Ovary (tissue), 9 donors: ENCODE results near the gene CDH22. TPM values are rescaled to one million over a fixed set of nuclear protein-coding genes. Genes with fewer than 3 reads are reported as not detected.

Experiments used
- DNase-seq, 5 donors: peaks; one replicate each; pipeline ENCODE4 v3.0.0-alpha.2; 2019 to 2020
- H3K27ac ChIP-seq, 2 donors: fragments of 200-600 bp; one replicate each; pipeline versions ENCODE4 v1.5.1 to v1.8.0; 2019 to 2022
- H3K27me3 ChIP-seq: fragments of 200-600 bp; one replicate; pipeline ENCODE4 v1.8.0; 2022
- H3K36me3 ChIP-seq: fragments of 200-600 bp; sonication (generic); one replicate; pipeline ENCODE4 v1.5.1; 2019
- H3K4me1 ChIP-seq: one replicate; pipeline ENCODE4 v1.8.1; 2013; ENCODE audit warnings: mild to moderate bottlenecking, moderate library complexity; ENCODE audit not compliant: insufficient read depth
- H3K4me3 ChIP-seq: fragments of 200-600 bp; sonication (generic); one replicate; pipeline ENCODE4 v1.5.1; 2017
- H3K9me3 ChIP-seq, 2 donors: fragments of 200-600 bp in 1 of 2; sonication (generic) in 1 of 2; one replicate each; pipeline versions ENCODE4 v1.5.1 to v1.8.1; 2013 to 2019; ENCODE audit warnings: mild to moderate bottlenecking in 1 of 2, moderate library complexity in 1 of 2
- EP300 ChIP-seq: sonication (generic); formaldehyde crosslinking; IDR thresholded peaks from one replicate; pipeline ENCODE4 v1.6.1; 2017; ENCODE audit warnings: antibody characterized with exemption
- POLR2A ChIP-seq: fragments of 450-650 bp; IDR thresholded peaks from one replicate; pipeline ENCODE4 v1.6.1; 2017; ENCODE audit warnings: antibody characterized with exemption, mild to moderate bottlenecking, moderate library complexity
- WGBS, 3 donors: extraction: QIAGEN DNeasy Blood & Tissue Kit in 1 of 3; methylation state at CpG; one replicate each; pipeline versions ENCODE4 v1.1.5 to v1.1.7; 2013 to 2017; 5-methylcytosine and 5-hydroxymethylcytosine counted together
- intact Hi-C, 4 donors: fragments of 100-400 bp; cut with DNase I; formaldehyde crosslinking; loops; one replicate each; pipeline versions ENCODE4 v1.11.0 to v1.15.1; 2022 to 2023
- polyA plus RNA-seq, 2 donors: library from polyadenylated mRNA; stranded (reverse); fragments of 200-250 nt in 1 of 2; fragments of 350-450 nt in 1 of 2; fragmentation: Illumina TruSeq in 1 of 2; extraction: RNeasy Lipid Tissue Mini Kit (QIAGEN cat#74804) in 1 of 2; gene quantifications; one replicate each; pipeline ENCODE4 v1.2.3, GENCODE V29; 2013 to 2014
- total RNA-seq, 7 donors: library from RNA; depleted of rRNA in 2 of 7; stranded (reverse); fragments of >200 nt in 2 of 7; fragmentation: NEBNext Ultra II Directional in 3 of 7; extraction: Animal tissue kit (Norgen Biotek cat#: 25700) in 3 of 7; gene quantifications; one replicate each; pipeline versions ENCODE4 v1.1.0 to v1.2.4, GENCODE V29; 2016 to 2023
- TF ChIP-seq, protein P1 (sequence below), 3 donors: fragments of 450-650 bp in 2 of 3; fragments of 200-600 bp in 1 of 3; IDR thresholded peaks; one replicate each; pipeline versions ENCODE4 v1.5.1 to v1.8.0; 2016 to 2022; ENCODE audit warnings: antibody characterized with exemption in 3 of 3, mild to moderate bottlenecking in 1 of 3
- donor health status: DM: no; HTN: no; CAD: no; lungs with moderate emphysema.
- donor health status: DM: no; HTN: no; CAD: no.
- donor health status: Bipolar disorder and iron deficiency.
- donor health status: DM: yes; HTN: yes; CAD: no.
- donor health status: DM: no; HTN: no; CAD: no.
- donor health status: DM: yes; HTN: yes; CAD: no.

The CDH22 gene
- total and polyA plus RNA-seq, 9 donors, result 0.10 to 1.5 (median 0.36) TPM

GRCh38 chr20:46191168-46191540 is 117.1 kb downstream of the CDH22 start:
- no peak for TF ChIP-seq EP300
- TF ChIP-seq, protein P1, sequence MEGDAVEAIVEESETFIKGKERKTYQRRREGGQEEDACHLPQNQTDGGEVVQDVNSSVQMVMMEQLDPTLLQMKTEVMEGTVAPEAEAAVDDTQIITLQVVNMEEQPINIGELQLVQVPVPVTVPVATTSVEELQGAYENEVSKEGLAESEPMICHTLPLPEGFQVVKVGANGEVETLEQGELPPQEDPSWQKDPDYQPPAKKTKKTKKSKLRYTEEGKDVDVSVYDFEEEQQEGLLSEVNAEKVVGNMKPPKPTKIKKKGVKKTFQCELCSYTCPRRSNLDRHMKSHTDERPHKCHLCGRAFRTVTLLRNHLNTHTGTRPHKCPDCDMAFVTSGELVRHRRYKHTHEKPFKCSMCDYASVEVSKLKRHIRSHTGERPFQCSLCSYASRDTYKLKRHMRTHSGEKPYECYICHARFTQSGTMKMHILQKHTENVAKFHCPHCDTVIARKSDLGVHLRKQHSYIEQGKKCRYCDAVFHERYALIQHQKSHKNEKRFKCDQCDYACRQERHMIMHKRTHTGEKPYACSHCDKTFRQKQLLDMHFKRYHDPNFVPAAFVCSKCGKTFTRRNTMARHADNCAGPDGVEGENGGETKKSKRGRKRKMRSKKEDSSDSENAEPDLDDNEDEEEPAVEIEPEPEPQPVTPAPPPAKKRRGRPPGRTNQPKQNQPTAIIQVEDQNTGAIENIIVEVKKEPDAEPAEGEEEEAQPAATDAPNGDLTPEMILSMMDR (IDR thresholded peaks at IDR 0.05), result no peak
- TF ChIP-seq POLR2A, result no peak
- H3K9me3 ChIP-seq, result no peaks in the 10 kb centered on the region
- no peaks in the 10 kb centered on the region for H3K27me3 ChIP-seq
- no peaks in the 10 kb centered on the region for H3K36me3 ChIP-seq
- intact Hi-C loops, result no loop called here
- no peak overlapping the region for H3K27ac ChIP-seq
- H3K4me3 ChIP-seq, result no peak overlapping the region
- WGBS, 3 donors, result 54 to 68% (median 65%) methylated on average over 4 of the region's 4 CpGs
- no peak for DNase-seq
- no peaks in the 10 kb centered on the region for H3K4me1 ChIP-seq

DNA sequence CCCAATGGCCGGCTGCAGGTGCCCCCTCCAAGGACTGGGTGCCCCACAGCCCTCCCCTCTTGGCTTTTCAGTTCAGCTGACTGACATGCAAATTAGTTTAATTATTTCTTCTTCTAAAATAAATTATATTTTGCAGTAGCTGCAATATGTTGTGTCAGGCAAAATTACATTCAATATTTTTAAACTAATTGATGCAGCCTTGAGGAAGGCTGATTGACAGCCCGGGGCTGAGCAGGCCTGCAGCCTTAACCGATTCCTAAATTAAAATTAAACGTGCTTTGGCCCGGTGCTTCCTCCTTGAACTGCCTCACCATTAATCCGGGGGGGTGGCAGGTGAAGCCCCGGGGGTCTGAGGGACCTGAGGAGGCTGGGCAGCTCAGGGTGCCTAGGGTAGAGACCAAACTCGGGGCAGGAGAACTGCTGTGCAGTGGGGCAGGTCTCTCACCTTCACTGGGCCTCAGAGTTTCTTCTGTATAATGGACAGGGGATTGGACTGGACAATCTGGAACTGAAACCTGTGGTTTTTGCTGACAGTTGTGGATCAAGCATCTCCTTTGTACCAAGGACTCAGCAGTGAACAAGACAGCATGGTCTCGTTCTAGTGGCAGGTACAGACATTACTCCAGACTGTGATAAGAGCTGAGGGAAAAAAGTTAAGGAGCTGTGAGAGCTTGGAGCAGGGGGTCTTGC is 117.7 kb downstream of the CDH22 start:
- Histone ChIP-seq H3K36me3 (no peaks in the 10 kb centered on the region), H3K27me3 (no peaks in the 10 kb centered on the region), H3K4me3 (no peak overlapping the region), H3K4me1 (no peaks in the 10 kb centered on the region), H3K9me3 (no peaks in the 10 kb centered on the region), H3K27ac (no peak overlapping the region)
- 67 to 74% (median 67%) methylated on average over 9 of the region's 9 CpGs for WGBS, 3 donors
- TF ChIP-seq POLR2A (no peak), EP300 (no peak)
- TF ChIP-seq, protein P1 (IDR thresholded peaks at IDR 0.05), result no peak
- intact Hi-C loops, result no loop called here
- no peak for DNase-seq

- no peaks in the 10 kb centered on the region for H3K9me3 ChIP-seq
- no peak overlapping the region for H3K27ac ChIP-seq
- no peak for DNase-seq
- TF ChIP-seq, protein P1 (IDR thresholded peaks at IDR 0.05), result no peak
- no peak for TF ChIP-seq POLR2A
- TF ChIP-seq EP300, result no peak
- WGBS, 3 donors, result 10 to 23% (median 14%) methylated on average over 17 to 18 of the region's 18 CpGs
- H3K4me1 ChIP-seq, result no peaks in the 10 kb centered on the region
- no peaks in the 10 kb centered on the region for H3K36me3 ChIP-seq
- H3K4me3 ChIP-seq, result no peak overlapping the region
- intact Hi-C loops, result no loop called here
- H3K27me3 ChIP-seq, result no peaks in the 10 kb centered on the region
Observed at GRCh38 chr20:46188866-46189541, 119.3 kb downstream of the CDH22 start.

GRCh38 chr20:46186210-46186609 is 122.1 kb downstream of the CDH22 start:
- no peak overlapping the region for H3K4me3 ChIP-seq
- 79 to 84% (median 81%) methylated on average over 5 of the region's 5 CpGs for WGBS, 3 donors
- TF ChIP-seq, protein P1 (IDR thresholded peaks at IDR 0.05), result no peak
- TF ChIP-seq POLR2A (no peak), EP300 (no peak)
- no peaks in the 10 kb centered on the region for H3K36me3 ChIP-seq
- DNase-seq, result no peak
- no peaks in the 10 kb centered on the region for H3K27me3 ChIP-seq
- intact Hi-C loops, result no loop called here
- no peaks in the 10 kb centered on the region for H3K9me3 ChIP-seq
- no peaks in the 10 kb centered on the region for H3K4me1 ChIP-seq
- no peak overlapping the region for H3K27ac ChIP-seq
